ENCODE results near the gene ALOX5.
A peak's percentile ranks its signal among the peaks of the same experiment; 100 is the strongest.
"Not testable (repeated sequence)": the region's sequence is repeated elsewhere in the genome, so short reads cannot be mapped to it uniquely, and the experiment has no call there.

Gene ALOX5

GRCh38 chr10:45373576-45374349 is at the start of gene ALOX5:
ALOX5 (plus strand) TSS chr10:45374216; CDS start chr10:45374280, 64 bp downstream.
- DNase-seq (ENCODE audit: low spot score), result peak; percentile 86
- TF ChIP-seq, protein P1, sequence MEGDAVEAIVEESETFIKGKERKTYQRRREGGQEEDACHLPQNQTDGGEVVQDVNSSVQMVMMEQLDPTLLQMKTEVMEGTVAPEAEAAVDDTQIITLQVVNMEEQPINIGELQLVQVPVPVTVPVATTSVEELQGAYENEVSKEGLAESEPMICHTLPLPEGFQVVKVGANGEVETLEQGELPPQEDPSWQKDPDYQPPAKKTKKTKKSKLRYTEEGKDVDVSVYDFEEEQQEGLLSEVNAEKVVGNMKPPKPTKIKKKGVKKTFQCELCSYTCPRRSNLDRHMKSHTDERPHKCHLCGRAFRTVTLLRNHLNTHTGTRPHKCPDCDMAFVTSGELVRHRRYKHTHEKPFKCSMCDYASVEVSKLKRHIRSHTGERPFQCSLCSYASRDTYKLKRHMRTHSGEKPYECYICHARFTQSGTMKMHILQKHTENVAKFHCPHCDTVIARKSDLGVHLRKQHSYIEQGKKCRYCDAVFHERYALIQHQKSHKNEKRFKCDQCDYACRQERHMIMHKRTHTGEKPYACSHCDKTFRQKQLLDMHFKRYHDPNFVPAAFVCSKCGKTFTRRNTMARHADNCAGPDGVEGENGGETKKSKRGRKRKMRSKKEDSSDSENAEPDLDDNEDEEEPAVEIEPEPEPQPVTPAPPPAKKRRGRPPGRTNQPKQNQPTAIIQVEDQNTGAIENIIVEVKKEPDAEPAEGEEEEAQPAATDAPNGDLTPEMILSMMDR (IDR thresholded peaks at IDR 0.05; ENCODE audit: extremely low read depth, missing control alignments), result no peak

DNA sequence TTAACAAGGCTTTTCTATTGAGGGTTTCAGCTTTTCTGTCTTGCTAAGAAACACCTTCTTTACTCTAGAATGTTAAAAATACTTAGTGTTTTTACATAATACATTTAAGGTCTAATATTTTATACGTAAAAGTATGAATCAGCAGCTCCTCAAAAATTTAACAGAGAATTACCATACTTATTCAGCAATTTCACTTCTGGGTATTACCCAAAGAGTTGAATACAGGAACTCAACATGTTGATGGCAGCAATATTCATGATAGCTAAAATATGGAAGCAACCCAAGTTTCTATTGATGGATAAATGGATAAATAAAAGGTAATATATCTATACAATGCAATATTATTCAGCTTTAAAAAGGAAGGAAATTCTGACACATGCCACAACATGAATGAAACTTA is 48.9 kb upstream of the ALOX5 start:
- no peak for DNase-seq (ENCODE audit: low spot score)
- TF ChIP-seq, protein P1 (IDR thresholded peaks at IDR 0.05; ENCODE audit: extremely low read depth, missing control alignments), result no peak

- DNase-seq (ENCODE audit: low spot score), result not testable (repeated sequence)
Observed at GRCh38 chr10:45326864-45327263, 47.2 kb upstream of the ALOX5 start.

DNA sequence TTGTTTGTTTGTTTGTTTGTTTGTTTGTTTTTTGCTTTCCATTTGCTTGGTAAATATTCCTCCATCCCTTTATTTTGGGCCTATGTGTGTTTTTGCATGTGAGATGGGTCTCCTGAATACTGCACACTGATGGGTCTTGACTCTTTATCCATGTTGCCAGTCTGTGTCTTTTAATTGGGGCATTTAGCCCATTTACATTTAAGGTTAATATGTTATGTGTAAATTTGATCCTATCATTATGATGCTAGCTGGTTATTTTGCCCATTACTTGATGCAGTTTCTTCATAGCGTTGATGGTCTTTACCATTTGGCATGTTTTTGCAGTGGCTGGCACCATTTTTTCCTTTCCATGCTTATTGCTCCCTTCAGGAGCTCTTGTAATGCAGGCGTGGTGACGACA is 42.2 kb upstream of the ALOX5 start:
- not testable (repeated sequence) for DNase-seq (ENCODE audit: low spot score)

GRCh38 chr10:45339894-45340293 is 34.1 kb upstream of the ALOX5 start:
- TF ChIP-seq, protein P1 (IDR thresholded peaks at IDR 0.05; ENCODE audit: extremely low read depth, missing control alignments), result no peak
- no peak for DNase-seq (ENCODE audit: low spot score)

DNA sequence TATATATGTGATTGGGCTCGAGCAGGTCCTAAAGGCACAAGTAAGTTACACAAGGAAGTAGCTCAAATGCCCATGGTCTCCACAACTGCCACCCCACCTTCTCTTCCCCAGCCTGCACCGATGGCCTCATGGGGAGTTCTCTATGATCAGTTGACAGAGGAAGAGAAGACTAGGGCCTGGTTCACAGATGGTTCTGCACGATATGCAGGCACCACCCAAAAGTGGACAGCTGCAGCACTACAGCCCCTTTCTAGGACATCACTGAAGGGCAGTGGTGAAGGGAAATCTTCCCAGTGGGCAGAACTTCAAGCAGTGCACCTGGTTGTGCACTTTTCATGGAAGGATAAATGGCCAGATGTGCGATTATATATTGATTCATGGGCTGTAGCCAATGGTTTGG is 33.6 kb upstream of the ALOX5 start:
- not testable (repeated sequence) for DNase-seq (ENCODE audit: low spot score)

DNA sequence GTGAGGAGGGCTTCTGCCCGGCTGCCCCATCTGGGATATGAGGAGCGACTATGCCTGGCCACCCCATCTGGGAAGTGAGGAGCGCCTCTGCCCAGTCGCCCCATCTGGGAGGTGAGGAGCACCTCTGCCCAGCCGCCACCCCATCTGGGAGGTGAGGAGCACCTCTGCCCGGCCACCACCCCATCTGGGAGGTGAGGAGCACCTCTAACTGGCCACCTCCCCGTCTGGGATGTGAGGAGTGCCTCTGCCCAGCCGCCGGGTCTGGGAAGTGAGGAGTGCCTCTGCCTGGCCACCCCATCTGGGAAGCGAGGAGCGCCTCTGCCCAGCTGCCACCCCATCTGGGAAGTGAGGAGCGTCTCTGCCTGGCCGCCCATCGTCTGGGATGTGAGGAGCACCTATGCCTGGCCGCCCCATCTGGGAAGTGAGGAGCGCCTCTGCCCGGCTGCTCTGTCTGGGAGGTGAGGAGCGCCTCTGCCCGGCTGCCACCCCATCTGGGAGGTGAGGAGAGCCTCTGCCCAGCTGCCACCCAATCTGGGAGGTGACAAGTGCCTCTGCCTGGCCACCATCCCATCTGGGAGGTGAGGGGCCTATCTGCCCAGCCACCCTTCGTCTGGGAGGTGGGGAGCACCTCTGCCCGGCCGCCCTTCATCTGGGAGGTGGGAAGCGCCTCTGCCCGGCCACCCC is 27.2 kb upstream of the ALOX5 start:
- DNase-seq (ENCODE audit: low spot score), result not testable (repeated sequence)

DNA sequence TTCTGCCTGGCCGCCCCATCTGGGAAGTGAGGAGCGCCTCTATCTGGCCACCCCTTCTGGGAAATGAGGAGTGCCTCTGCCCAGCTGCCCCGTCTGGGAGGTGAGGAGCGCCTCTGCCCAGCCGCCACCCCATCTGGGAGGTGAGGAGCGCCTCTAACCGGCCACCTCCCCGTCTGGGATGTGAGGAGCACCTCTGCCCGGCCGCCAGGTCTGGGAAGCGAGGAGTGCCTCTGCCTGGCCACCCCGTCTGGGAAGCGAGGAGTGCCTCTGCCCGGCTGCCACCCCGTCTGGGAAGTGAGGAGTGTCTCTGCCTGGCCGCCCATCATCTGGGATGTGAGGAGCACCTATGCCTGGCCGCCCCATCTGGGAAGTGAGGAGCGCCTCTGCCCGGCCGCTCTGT is 26.6 kb upstream of the ALOX5 start:
- not testable (repeated sequence) for DNase-seq (ENCODE audit: low spot score)

DNA sequence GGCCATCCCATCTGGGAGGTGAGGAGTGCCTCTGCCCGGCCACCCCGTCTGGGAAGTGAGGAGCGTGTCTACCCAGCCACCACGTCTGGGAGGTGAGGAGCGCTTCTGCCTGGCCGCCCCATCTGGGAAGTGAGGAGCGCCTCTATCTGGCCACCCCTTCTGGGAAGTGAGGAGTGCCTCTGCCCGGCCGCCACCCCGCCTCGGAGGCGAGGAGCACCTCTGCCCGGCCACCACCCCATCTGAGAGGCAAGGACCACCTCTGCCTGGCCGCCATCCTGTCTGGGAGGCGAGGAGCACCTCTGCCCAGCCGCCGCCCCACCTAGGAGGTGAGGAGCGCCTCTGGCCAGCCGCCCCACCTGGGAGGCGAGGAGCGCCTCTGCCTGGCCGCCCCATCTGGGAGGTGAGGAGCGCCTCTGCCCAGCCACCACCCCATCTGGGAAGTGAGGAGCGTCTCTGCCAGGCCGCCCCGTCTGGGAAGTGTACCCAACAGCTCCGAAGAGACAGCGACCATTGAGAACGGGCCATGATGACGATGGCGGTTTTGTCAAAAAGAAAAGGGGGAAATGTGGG is 25.7 kb upstream of the ALOX5 start:
- DNase-seq (ENCODE audit: low spot score), result not testable (repeated sequence)

GRCh38 chr10:45353186-45353585 is 20.8 kb upstream of the ALOX5 start:
- TF ChIP-seq, protein P1 (IDR thresholded peaks at IDR 0.05; ENCODE audit: extremely low read depth, missing control alignments), result no peak
- no peak for DNase-seq (ENCODE audit: low spot score)

All from GM20000 (cell line).